Measurements from ENCODE around the gene YTHDF1.

- TF ChIP-seq, protein P1, sequence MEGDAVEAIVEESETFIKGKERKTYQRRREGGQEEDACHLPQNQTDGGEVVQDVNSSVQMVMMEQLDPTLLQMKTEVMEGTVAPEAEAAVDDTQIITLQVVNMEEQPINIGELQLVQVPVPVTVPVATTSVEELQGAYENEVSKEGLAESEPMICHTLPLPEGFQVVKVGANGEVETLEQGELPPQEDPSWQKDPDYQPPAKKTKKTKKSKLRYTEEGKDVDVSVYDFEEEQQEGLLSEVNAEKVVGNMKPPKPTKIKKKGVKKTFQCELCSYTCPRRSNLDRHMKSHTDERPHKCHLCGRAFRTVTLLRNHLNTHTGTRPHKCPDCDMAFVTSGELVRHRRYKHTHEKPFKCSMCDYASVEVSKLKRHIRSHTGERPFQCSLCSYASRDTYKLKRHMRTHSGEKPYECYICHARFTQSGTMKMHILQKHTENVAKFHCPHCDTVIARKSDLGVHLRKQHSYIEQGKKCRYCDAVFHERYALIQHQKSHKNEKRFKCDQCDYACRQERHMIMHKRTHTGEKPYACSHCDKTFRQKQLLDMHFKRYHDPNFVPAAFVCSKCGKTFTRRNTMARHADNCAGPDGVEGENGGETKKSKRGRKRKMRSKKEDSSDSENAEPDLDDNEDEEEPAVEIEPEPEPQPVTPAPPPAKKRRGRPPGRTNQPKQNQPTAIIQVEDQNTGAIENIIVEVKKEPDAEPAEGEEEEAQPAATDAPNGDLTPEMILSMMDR (IDR thresholded peaks at IDR 0.05): no peak
- no peak for TF ChIP-seq POLR2A (IDR thresholded peaks at IDR 0.05)
Observed at GRCh38 chr20:63172726-63173125, 43.2 kb downstream of the YTHDF1 start.

Measured in vagina (tissue), 2 donors.